Mononuclear cell (primary cell): ENCODE measurements around the gene KAZN. TPM values are rescaled to one million over a fixed set of nuclear protein-coding genes. Genes with fewer than 3 reads are reported as not detected.

ENCODE experiments used
- H3K27me3 ChIP-seq: 2 replicates; pipeline ENCODE4 v1.6.0; 2011; ENCODE audit warnings: low read length, control low read depth; ENCODE audit not compliant: insufficient read depth
- H3K4me1 ChIP-seq: 2 replicates; pipeline ENCODE4 v1.5.1; 2011; ENCODE audit warnings: mild to moderate bottlenecking, low read length, control low read depth; ENCODE audit not compliant: insufficient read depth
- H3K4me3 ChIP-seq: 2 replicates; pipeline ENCODE4 v1.5.1; 2011; ENCODE audit warnings: mild to moderate bottlenecking, low read length, moderate library complexity
- H3K9me3 ChIP-seq: 2 replicates; pipeline ENCODE4 v1.5.1; 2011; ENCODE audit warnings: low read depth, mild to moderate bottlenecking, control low read depth, low read length
- total RNA-seq: library from RNA; depleted of rRNA; stranded (reverse); fragments of >200 nt; gene quantifications from one replicate; pipeline ENCODE4 v1.2.3, GENCODE V29; 2012

Gene KAZN
- total RNA-seq, result 0.31 TPM

DNA sequence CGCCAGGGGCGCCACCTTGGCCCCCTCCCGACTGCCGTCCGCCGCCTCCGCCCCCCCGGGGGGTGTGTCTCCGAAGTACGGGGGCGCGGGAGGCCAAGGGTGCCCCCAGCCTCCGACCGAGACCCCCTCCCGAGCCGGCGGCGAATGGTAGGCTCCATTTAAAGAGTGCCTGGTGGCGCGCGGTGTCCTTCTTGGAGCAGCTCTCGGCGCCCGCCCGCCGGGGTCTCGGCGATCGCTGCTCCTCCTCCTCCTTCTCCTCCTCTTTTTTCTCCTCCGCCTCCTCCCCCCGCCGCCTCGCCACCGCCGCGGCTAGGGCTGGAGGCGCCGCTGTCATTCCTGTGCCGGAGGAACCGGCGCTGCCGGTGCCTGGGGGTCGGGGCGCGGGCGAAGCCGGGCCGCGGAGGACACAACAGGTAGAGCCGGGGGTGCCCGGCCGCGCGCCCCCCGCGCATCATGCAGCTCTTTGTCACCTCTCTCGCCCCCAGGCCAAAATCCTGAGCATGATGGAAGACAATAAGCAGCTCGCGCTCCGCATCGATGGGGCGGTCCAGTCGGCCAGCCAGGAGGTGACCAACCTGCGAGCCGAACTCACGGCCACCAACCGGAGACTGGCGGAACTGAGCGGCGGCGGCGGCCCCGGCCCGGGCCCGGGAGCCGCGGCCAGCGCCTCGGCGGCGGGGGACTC, at the start of gene KAZN:
KAZN (plus strand) TSS at position 188 of the 685 bp plus-strand sequence.
- peaks cover 60% of the 10 kb centered on the region for H3K27me3 ChIP-seq
- H3K4me1 ChIP-seq, result no peaks in the 10 kb centered on the region
- H3K9me3 ChIP-seq, result no peaks in the 10 kb centered on the region
- no peak within 1 kb of the TSS for H3K4me3 ChIP-seq

DNA sequence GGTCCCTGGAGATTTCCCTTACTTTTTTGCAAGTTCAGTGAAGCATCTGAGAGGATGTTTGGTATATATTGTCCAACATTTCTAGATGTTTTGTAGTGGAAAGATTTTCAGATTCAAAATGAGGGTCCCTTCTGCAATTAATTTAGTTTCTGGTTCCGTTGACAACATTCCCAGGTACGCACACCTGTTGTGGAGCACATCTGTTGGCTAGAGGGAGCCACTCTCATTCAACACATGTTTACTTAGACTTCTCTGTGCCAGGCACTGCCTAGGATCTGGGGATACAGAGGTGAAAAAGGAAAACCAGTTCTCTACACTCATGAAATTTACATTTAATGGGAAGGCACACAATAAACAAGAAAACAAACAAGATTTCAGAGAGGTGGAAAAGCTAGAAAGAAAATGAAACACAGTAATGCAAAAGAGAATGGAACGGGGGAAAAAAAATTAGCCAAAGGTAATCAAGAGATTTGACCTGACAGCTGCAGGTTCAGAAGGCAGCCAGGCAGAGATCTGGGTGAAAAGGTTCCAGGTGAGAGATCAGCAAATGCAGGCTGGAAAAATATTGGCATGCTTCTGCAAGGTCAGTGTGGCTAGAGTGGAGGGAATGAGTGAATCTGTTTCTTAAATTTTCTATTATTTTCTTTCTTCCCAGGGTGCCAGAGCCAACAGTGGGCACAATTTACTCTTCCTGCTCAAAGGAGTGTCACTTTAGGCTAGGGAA, 48.4 kb upstream of the KAZN start:
- Histone ChIP-seq H3K4me1 (no peaks in the 10 kb centered on the region), H3K9me3 (no peaks in the 10 kb centered on the region), H3K27me3 (peaks cover 2% of the 10 kb centered on the region), H3K4me3 (no peak overlapping the region)

DNA sequence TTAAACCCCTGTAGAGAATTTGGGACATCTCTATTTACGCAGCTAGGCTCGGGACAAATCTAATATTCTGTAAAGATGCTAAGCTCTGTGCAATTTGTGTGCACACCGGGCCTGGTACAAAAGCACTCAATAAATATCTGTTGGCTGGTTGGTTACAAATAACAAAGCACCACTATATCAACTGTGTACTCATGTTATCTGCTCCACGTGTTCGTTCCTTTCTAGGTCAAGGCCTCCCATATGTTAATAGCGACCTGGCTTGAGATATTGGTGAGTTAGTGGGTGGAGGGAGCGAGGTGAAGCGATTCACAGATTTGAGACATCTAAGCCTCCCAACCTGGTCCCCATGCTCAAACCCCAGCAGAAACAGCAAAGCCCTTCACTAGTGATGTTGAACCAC, 47.1 kb upstream of the KAZN start:
- Histone ChIP-seq H3K9me3 (no peaks in the 10 kb centered on the region), H3K27me3 (no peaks in the 10 kb centered on the region), H3K4me1 (no peaks in the 10 kb centered on the region), H3K4me3 (no peak overlapping the region)

DNA sequence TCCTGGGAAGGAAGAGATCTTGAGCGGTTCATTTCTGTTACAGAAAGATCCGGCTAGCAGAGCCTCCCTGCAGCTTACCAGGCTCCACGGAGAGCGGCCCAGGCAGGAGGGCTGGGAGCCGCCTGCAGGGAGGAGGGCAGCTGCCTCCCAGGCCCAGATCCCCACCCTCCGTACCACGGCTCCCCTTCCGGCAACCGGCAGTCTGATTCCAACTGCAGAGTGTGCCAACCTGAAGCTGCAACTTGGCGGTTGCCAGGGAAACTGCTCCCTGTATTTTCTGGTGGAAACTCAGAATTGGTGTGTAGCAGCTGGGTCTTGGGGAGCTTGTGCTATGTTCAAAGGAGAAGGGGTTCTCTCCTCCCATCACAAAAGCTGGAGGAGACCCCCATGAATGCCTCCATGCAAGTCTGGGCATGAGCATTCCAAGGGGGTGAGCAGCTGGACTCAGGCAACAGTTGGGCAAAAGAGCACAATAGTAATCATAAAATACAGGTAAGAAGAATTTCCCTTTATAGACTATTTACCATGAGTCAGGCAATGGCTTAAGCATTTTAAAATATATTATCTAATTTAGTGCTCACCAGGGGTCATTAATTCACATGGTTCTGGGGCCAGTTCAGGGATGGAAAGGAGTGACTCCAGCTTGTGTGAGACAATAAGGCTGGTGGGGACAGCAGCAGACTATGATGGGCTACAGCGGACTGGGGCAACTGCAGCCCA, 46.1 kb upstream of the KAZN start:
- no peak overlapping the region for H3K4me3 ChIP-seq
- H3K27me3 ChIP-seq, result no peaks in the 10 kb centered on the region
- H3K9me3 ChIP-seq, result no peaks in the 10 kb centered on the region
- H3K4me1 ChIP-seq, result no peaks in the 10 kb centered on the region

DNA sequence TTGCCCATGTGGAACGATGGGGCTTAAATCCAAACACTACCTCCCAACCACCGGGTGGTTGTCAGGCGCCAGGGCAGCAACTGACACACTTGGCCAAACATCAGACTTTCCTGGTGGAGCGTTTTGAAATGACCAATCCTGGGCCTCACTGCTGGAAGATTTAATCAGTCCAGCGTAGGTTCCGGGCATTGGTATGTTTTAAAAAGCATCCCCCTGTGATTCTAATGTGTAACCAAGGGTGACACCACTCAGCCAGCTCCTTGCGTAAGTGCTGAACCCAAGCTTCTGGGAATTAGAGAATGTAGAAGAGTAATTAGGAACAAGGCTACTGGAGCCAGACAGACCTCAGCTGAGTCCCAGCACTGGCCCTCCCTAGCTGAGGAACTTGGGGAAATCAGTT, 44.8 kb upstream of the KAZN start:
- Histone ChIP-seq H3K9me3 (no peaks in the 10 kb centered on the region), H3K27me3 (no peaks in the 10 kb centered on the region), H3K4me1 (no peaks in the 10 kb centered on the region), H3K4me3 (no peak overlapping the region)

DNA sequence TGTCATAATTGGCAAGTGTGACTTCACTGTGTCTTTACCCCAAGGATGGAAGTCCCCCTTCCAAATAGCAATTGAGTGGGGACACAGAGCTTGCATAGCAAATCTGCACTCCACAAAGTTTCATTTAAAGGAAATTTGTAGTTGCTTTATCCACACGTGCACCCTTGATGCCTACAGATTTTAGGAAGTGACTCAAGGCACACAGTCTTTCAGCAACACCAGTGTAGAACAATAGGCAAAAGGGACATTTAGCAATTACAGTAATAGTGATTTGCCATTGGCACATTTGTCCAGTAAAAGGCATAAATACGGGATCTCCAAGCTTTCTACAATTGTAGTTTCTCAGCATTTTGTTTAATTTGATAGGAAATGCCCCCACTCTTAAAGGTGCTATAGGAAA, 43.4 kb upstream of the KAZN start:
- H3K4me1 ChIP-seq, result no peaks in the 10 kb centered on the region

DNA sequence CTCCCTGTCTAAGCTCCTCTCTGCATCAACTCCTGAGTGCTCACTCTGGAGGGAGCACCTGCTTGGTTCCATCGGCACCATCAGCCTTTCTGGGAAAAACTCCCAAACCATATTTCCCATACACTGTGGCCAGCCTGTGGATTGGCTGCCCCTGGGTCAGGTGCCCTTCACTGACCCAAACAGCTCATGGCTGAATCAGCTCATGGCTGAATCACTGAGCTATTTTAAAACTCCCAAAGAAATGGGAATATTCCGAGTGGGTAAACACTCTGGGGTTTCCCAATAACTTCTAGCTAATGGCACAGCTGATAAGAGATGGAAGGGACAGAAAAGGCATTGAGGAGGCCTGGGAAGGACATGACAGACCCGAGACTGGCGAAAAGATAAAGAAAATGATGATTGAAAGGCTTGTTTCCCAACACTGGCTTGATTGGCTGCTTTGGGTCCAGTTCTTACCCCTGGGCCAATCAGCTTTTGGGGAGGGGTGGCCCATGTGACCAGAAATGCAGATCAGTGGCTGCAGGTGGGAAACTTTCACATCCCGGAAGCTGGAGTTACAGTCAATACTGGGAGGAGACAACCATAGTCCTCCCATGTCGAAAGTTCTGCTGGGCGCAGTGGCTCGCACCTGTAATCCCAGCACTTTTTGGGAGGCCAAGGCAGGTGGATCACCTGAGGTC, 37.3 kb upstream of the KAZN start:
- H3K9me3 ChIP-seq, result no peaks in the 10 kb centered on the region
- H3K4me1 ChIP-seq, result no peaks in the 10 kb centered on the region
- H3K27me3 ChIP-seq, result no peaks in the 10 kb centered on the region
- H3K4me3 ChIP-seq, result no peak overlapping the region

More for the DNA sequence above, 43.4 kb upstream of the KAZN start:
- no peaks in the 10 kb centered on the region for H3K27me3 ChIP-seq
- no peaks in the 10 kb centered on the region for H3K9me3 ChIP-seq
- H3K4me3 ChIP-seq, result no peak overlapping the region

DNA sequence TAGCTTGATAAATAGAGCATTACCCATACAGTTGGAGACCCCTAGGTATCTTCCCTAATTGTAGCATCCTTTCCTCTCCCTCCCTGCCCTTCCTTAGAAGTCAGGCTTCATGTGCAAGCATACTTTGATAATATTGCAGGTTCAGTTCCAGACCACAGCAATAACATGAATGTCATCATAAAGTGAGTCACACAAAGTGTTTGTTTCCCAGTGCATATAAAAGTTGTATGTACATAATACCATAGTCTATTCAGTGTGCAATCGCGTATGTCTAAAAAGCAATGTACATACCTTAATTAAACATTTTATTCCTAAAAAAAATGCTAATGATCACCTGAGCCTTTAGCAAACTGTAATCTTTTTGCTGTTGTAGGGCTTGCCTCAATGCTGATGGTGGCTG, 33.4 kb upstream of the KAZN start:
- Histone ChIP-seq H3K27me3 (no peaks in the 10 kb centered on the region), H3K9me3 (no peaks in the 10 kb centered on the region), H3K4me3 (no peak overlapping the region), H3K4me1 (no peaks in the 10 kb centered on the region)

DNA sequence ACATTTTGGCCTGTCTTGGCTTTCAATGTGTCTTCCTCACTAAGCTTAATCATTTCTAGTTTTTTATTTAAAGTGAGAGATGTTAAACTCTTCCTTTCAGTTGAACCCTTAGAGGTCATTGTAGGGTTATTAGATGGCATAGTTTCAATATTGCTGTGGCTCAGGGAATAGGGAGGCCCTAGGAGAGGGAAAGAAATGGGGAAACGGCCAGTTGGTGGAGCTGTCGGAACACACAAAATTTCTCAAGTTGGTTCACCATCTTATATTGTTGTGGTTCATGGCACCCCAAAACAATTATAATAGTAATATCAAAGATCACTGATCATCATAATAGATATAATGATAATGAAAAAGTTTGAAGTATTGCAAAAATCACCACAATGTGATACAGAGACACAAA, 31.4 kb upstream of the KAZN start:
- no peak overlapping the region for H3K4me3 ChIP-seq
- no peaks in the 10 kb centered on the region for H3K4me1 ChIP-seq
- no peaks in the 10 kb centered on the region for H3K9me3 ChIP-seq
- H3K27me3 ChIP-seq, result no peaks in the 10 kb centered on the region

DNA sequence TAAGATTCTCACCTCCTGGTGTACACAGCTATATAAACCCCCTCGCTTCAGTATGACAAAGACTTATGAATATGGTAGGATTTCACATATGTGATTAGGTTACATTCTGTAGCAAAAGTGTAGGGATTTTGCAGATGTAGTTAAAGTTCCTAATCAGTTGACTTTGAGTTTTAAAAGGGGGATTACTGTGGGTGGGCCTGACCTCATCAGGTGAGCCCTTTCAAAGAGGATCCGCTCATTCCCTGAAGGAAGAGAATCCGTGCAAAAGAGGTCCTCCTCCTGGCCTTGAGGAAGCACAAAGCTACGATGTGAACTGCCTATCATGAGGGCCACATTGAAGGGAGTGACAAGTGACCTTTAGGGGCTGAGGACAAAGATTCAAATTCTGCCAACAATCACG, 30.6 kb upstream of the KAZN start:
- Histone ChIP-seq H3K27me3 (no peaks in the 10 kb centered on the region), H3K4me3 (no peak overlapping the region), H3K4me1 (no peaks in the 10 kb centered on the region), H3K9me3 (no peaks in the 10 kb centered on the region)

DNA sequence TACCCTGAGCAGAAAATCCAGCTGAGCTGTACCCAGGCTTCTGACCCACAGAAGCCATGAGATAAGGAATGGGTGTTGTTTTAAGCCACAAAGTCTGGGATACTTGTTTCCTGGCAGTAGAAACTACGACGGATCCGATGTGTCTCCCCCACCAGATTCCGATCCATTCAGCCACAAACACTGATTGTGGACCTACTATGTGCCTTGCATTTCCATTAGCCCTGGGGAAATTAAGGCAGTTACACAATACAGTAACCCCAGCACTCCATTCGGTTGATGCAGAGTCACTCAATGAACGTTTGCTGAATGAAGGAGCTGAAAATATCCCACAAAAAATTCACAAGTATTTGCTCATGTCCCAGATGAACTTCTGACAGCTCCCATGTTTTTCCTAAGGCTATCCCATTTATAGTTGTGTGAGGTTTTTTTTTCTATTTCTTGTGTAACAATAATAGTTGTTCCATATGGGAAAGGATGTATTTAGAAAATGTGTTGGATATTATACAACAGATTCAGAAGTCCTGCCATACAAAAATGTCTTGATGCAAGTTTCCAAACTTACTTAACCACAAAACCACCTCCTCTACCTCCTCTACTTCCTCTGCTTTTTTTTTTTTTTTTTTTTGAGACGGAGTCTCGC, 29.6 kb upstream of the KAZN start:
- H3K27me3 ChIP-seq, result no peaks in the 10 kb centered on the region
- H3K9me3 ChIP-seq, result no peaks in the 10 kb centered on the region
- H3K4me1 ChIP-seq, result no peaks in the 10 kb centered on the region
- H3K4me3 ChIP-seq, result no peak overlapping the region

DNA sequence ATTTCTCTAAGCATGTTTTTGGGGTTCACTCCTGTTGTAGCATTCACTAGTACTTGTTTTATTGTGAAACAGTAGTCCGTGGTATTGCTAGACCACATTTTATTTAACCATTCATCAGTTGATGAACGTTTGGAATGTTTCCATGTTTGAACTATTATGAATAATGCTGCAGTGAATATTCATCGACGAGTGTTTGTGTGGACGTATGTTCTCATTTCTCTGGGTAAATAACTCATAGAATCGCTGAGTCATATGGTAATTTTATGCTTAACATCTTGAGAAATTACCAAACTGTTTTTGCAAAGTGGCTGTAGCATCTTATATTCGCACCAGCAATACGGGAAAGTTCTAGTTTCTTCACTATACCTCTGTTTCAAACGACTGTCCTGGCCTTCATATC, 28.0 kb upstream of the KAZN start:
- no peak overlapping the region for H3K4me3 ChIP-seq
- H3K9me3 ChIP-seq, result no peaks in the 10 kb centered on the region
- no peaks in the 10 kb centered on the region for H3K27me3 ChIP-seq
- no peaks in the 10 kb centered on the region for H3K4me1 ChIP-seq

DNA sequence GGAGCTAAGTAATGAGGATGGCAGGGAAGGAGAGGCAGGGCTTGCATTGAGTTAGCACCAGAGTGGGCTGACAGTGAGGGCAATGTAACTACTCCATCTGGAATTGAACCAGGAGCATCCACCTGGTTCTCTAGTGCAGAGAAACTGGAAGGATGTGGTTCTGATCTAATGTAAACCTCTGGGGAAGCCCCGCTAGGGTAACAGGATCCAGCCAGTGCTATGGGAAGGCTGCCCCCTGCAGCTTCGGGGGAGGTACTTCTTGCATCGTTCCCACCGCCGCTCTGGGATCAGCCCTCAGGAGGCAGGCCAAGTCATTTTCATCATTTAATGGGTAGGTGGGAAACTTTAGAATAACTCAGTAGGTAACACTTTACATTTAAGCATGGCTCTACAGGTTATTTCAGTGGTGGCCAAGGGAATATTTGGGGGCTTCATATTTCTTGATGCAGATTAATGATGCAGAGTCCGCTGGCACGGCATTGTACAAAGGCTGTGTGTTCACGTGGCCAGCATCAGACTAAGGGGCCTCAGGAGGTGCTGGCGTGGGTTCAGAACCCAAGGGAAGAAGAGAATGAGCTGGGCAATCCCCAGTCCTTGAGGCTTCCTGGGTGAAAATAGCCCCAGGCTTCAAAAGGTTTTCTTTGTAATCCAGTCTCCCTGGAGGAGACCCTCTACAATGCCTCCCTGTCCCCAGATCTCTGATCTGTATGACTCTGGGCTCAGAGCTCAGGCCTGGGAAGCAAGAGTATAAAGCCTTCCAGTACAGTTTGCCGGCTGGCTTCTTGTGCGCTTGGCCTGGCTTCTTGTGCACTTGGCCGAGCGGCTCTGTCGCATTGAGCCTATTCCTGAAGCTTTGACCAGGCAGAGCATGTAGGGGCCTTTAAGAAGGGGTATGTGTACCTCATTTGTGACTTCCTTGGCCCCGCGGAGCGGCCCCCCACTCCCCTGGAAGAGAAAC, 26.4 kb upstream of the KAZN start:
- no peaks in the 10 kb centered on the region for H3K9me3 ChIP-seq
- no peak overlapping the region for H3K4me3 ChIP-seq
- no peaks in the 10 kb centered on the region for H3K27me3 ChIP-seq
- H3K4me1 ChIP-seq, result no peaks in the 10 kb centered on the region

DNA sequence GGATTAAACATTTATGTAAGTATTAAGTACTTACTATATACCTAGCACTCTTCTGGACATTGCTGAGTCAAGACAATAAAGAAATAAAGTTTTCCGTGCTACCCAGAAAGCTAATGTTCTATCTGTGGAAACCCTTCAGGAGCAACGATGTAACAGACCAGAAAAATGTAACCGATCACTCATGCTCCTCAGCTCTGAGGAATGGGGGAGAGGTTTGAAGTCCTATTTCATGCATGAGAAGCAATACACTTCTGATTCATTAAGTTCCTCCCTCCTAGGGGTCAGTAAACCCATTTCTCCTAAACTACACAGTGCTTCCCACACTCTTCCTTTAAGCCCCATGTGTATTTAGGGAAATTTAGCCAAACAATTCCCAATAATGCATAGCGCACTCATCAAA, 25.6 kb upstream of the KAZN start:
- no peak overlapping the region for H3K4me3 ChIP-seq
- H3K9me3 ChIP-seq, result no peaks in the 10 kb centered on the region
- H3K27me3 ChIP-seq, result no peaks in the 10 kb centered on the region
- no peaks in the 10 kb centered on the region for H3K4me1 ChIP-seq
